COLO668 (cell line): ENCODE data around the gene FAM83E.
"Not testable (repeated sequence)": the region's sequence is repeated elsewhere in the genome, so short reads cannot be mapped to it uniquely, and the experiment has no call there.

Experiments
- DNase-seq: peaks from one replicate; lab custom pipeline; 2025; ENCODE audit not compliant: unreplicated experiment; lab: John Stamatoyannopoulos, UW

FAM83E gene

DNA sequence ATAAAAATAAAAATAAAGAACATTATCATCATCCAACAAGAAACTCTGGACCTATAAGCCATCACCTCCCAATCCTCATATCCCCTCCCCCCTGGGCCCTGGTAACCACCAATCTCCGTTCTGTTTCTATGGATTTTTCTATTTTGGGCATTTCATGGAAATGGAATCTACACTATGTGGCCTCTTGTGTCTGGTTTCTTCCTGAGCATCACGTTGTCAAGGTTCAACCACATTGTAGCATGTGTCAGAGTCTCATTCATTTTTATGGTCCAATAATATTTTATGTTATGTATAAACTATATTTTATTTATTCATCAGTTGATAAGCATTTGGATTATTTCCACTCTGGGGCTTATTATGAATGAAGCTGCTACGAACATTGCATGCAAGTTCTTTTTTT lies 36.0 kb downstream of the FAM83E start:
- no peak for DNase-seq

GRCh38 chr19:48577908-48578307 lies 37.0 kb downstream of the FAM83E start:
- DNase-seq: not testable (repeated sequence)

DNA sequence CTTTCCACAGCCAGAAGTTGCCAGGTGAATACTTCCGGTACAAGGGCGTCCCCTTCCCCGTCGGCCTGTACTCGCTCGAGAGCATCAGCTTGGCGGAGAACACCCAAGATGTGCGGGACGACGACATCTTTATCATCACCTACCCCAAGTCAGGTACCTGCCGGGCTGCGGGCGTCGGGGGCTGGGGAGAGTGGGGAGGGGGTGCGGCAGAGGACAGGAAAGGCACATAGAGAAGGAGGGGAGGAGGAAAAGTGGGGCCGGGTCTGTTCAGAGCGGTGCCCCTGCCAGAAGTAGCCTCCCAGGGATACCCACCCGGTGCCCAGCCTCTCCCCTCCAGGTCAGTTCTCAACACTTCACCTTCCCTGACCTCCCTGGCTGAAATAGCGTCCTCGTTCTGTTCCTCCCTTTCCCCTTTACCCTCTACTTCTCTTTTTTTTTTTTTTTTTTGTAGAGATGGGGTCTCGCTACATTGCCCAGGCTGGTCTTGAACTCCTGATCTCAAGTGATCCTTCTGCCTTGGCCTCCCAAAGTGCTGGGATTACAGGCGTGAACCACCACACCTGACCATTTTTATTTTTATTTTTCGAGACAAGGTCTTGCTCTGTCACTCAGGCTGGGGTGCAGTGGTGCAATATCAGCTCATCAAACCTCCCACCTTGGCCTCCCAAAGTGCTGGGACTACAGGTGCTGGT lies 38.8 kb downstream of the FAM83E start:
- no peak for DNase-seq

DNA sequence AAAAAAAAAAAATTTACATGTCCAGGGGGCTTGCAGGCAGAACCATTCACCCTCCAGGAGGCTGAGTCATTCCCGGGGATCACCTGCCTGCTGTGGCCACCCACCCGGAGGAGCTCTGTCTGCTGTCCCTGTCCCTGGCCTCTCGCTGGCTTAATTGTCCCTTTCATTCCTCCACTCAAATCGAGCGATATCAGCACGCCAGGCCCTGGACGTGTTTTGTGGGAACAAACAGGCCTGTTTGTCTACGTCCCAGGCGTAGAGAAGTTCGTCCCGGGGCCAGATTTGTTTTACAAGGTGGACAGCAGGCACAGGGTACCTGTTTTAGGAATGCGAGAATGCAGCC lies 41.7 kb downstream of the FAM83E start:
- DNase-seq: peak; percentile 5

- DNase-seq: peak; percentile 38
Measured at GRCh38 chr19:48571378-48572162, 43.3 kb downstream of the FAM83E start.

DNA sequence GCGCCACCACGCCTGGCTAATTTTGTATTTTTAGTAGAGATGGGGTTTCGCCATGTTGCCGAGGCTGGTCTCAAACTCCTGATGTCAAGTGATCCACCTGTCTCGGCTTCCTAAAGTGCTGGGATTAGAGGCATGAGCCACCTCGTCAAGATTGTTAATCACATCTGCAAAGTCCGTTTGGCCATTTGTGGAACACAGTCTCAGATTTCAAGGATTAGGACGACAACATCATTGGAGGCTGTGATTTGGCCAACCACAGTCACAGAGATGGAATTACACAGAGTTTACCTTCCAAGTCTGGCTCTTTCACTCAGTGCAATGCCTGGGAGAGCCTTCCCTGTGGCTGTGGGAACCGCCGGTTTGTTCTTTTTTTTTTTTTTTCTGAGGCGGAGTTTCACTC lies 45.1 kb downstream of the FAM83E start:
- no peak for DNase-seq

DNA sequence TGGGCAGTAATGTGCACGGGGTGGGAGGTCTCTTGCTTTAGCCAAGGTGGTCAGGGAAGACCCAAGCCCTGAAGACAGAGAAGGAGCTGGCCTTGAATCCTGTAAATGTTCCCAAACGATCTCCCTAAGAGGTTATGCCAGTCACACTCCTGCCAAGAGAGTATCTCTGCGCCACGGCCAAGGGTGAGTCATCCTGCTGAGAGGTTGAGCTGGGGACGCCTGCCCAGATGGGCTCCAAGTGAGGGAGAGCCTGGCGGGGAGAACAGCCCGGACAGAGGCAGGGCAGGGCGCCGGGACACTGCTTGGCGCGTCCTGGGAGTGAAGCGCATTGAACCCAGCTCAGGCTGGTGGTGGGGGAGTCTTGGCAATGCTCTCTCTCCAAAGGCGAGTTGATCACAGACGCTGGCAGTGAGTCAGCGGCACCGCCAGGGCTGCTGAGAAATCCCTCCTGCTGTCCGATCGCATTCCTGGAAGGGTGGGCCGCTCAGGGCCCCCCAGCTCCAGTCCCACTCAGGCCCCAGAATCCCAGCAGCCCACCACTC lies 46.5 kb downstream of the FAM83E start:
- peak; percentile 54 for DNase-seq

GRCh38 chr19:48565090-48565489 lies 49.8 kb downstream of the FAM83E start:
- no peak for DNase-seq
